HG03066 (cell line): ENCODE data around the gene PRKCD.
"Not testable (repeated sequence)": the region's sequence is repeated elsewhere in the genome, so short reads cannot be mapped to it uniquely, and the experiment has no call there.

Experiments
- ATAC-seq: cut with Tn5 transposase; IDR thresholded peaks from one replicate; pipeline ENCODE4 v1.9.1; 2021; ENCODE audit warnings: low read depth; ENCODE audit not compliant: unreplicated experiment

The PRKCD gene

GRCh38 chr3:53139906-53140846 is 20.8 kb upstream of the PRKCD start:
- ATAC-seq = no peak

GRCh38 chr3:53140847-53141845 is 19.9 kb upstream of the PRKCD start:
- ATAC-seq = no peak

- ATAC-seq = no peak
Observed at GRCh38 chr3:53142986-53143385, 18.0 kb upstream of the PRKCD start.

GRCh38 chr3:53144446-53144845 is 16.6 kb upstream of the PRKCD start:
- ATAC-seq = no peak

- ATAC-seq = no peak
Observed at GRCh38 chr3:53144862-53145712, 15.9 kb upstream of the PRKCD start.

- no peak for ATAC-seq
Observed at GRCh38 chr3:53145713-53146080, 15.3 kb upstream of the PRKCD start.

- no peak for ATAC-seq
Observed at GRCh38 chr3:53146319-53146891, 14.6 kb upstream of the PRKCD start.

- ATAC-seq = no peak
Observed at GRCh38 chr3:53147151-53147902, 13.7 kb upstream of the PRKCD start.

- ATAC-seq = no peak
Observed at GRCh38 chr3:53147903-53148400, 13.1 kb upstream of the PRKCD start.

- ATAC-seq = no peak
Observed at GRCh38 chr3:53149006-53149690, 11.9 kb upstream of the PRKCD start.

GRCh38 chr3:53149699-53150098 is 11.3 kb upstream of the PRKCD start:
- no peak for ATAC-seq

GRCh38 chr3:53150247-53151085 is 10.5 kb upstream of the PRKCD start:
- no peak for ATAC-seq

GRCh38 chr3:53151086-53151438 is 9.9 kb upstream of the PRKCD start:
- not testable (repeated sequence) for ATAC-seq

GRCh38 chr3:53151465-53151864 is 9.5 kb upstream of the PRKCD start:
- no peak for ATAC-seq

- no peak for ATAC-seq
Observed at GRCh38 chr3:53151870-53152660, 8.9 kb upstream of the PRKCD start.

- no peak for ATAC-seq
Observed at GRCh38 chr3:53153264-53153823, 7.7 kb upstream of the PRKCD start.

GRCh38 chr3:53153980-53154379 is 7.0 kb upstream of the PRKCD start:
- ATAC-seq = no peak
